SK-N-SH (cell line): ENCODE results near the gene FAM47E. TPM values are rescaled to one million over a fixed set of nuclear protein-coding genes. Genes with fewer than 3 reads are reported as not detected.
A peak's percentile ranks its signal among the peaks of the same experiment; 100 is the strongest.

Experiments used
- CTCF ChIA-PET: fragments of 300-600, 350-600 bp; formaldehyde crosslinking; extraction: SDS; loops from one replicate; lab custom pipeline; 2021; lab: Yijun Ruan, JAX
- POLR2A ChIA-PET: fragments of 350-600 bp; sonication (Branson Sonifier 250); formaldehyde crosslinking; extraction: SDS; loops from one replicate; lab custom pipeline; 2020; ENCODE audit warnings: antibody characterized with exemption, inconsistent platforms; lab: Yijun Ruan, JAX
- DNase-seq: peaks from one replicate; pipeline ENCODE4 v3.0.0; 2012
- H2AFZ ChIP-seq: fragments of 200-600 bp; sonication (generic); 2 replicates; pipeline ENCODE4 v1.8.1; 2016; ENCODE audit warnings: antibody characterized with exemption, mild to moderate bottlenecking, low read depth
- H3F3A ChIP-seq: fragments of 200-600 bp; sonication (generic); replicated peaks from 2 replicates; pipeline ENCODE3; 2016; ENCODE audit warnings: antibody characterized with exemption, mild to moderate bottlenecking; ENCODE audit not compliant: insufficient read depth
- H3K27ac ChIP-seq, 2 experiments: fragments of 200-500 bp in 1 of 2; fragments of 200-600 bp in 1 of 2; sonication (Bioruptor generic) in 1 of 2; sonication (generic), shearing (Covaris generic) in 1 of 2; 2 replicates each; pipeline versions ENCODE4 v1.5.1 to v1.6.1; 2014 to 2016; ENCODE audit warnings: low read depth in 2 of 2, inconsistent platforms in 1 of 2, low read length in 1 of 2, mild to moderate bottlenecking in 1 of 2, mixed read lengths in 1 of 2
- H3K27me3 ChIP-seq: fragments of 200-600 bp; sonication (generic), shearing (Covaris generic); 2 replicates; pipeline ENCODE4 v1.6.1; 2016; ENCODE audit warnings: mixed run types; ENCODE audit not compliant: insufficient read depth
- H3K36me3 ChIP-seq, 2 experiments: fragments of 200-500 bp in 1 of 2; fragments of 200-600 bp in 1 of 2; sonication (Bioruptor generic) in 1 of 2; sonication (generic) in 1 of 2; replicated peaks in 1 of 2; 2 replicates each; pipeline versions ENCODE3 to v1.5.1; 2014 to 2016; ENCODE audit warnings: low read length in 1 of 2, mild to moderate bottlenecking in 1 of 2; ENCODE audit not compliant: insufficient read depth in 2 of 2, control insufficient read depth in 1 of 2
- H3K4me1 ChIP-seq, 2 experiments: fragments of 200-500 bp in 1 of 2; fragments of 200-600 bp in 1 of 2; sonication (Bioruptor generic) in 1 of 2; sonication (generic), shearing (Covaris generic) in 1 of 2; 2 replicates each; pipeline versions ENCODE4 v1.5.1 to v1.6.1; 2014 to 2016; ENCODE audit warnings: low read depth in 1 of 2, low read length in 1 of 2, mixed run types in 1 of 2; ENCODE audit not compliant: insufficient read depth in 2 of 2, control insufficient read depth in 1 of 2
- H3K4me2 ChIP-seq: fragments of 200-600 bp; sonication (generic), shearing (Covaris generic); 2 replicates; pipeline ENCODE4 v1.6.1; 2017; ENCODE audit warnings: mixed run types
- H3K4me3 ChIP-seq, 2 experiments: fragments of 200-500 bp in 1 of 2; fragments of 200-600 bp in 1 of 2; sonication (Bioruptor generic) in 1 of 2; sonication (generic), shearing (Covaris generic) in 1 of 2; 2 replicates each; pipeline versions ENCODE4 v1.5.1 to v1.8.1; 2014 to 2016; ENCODE audit warnings: low read depth in 2 of 2, inconsistent platforms in 1 of 2, low read length in 1 of 2, mild to moderate bottlenecking in 1 of 2, mixed read lengths in 1 of 2, moderate library complexity in 1 of 2
- H3K79me2 ChIP-seq: fragments of 200-600 bp; sonication (generic); 2 replicates; pipeline ENCODE4 v1.8.1; 2017; ENCODE audit warnings: mild to moderate bottlenecking; ENCODE audit not compliant: insufficient read depth
- H3K9ac ChIP-seq: fragments of 200-600 bp; sonication (generic); 2 replicates; pipeline ENCODE4 v1.6.1; 2017; ENCODE audit warnings: mixed run types
- H3K9me2 ChIP-seq: fragments of 200-600 bp; sonication (generic); 2 replicates; pipeline ENCODE4 v1.6.1; 2017; ENCODE audit warnings: mixed run types
- H3K9me3 ChIP-seq: fragments of 200-600 bp; sonication (generic); 2 replicates; pipeline ENCODE4 v1.6.1; 2017; ENCODE audit warnings: mixed run types, mild to moderate bottlenecking, moderate library complexity
- H4K20me1 ChIP-seq: fragments of 200-600 bp; sonication (generic); 2 replicates; pipeline ENCODE4 v1.6.1; 2017; ENCODE audit warnings: mild to moderate bottlenecking, mixed run types; ENCODE audit not compliant: insufficient read depth
- CHD2 ChIP-seq: fragments of 150-350 bp; IDR thresholded peaks from 2 replicates; pipeline ENCODE4 v1.6.1; 2018; ENCODE audit warnings: low read length; ENCODE audit not compliant: partially characterized antibody
- ELF1 ChIP-seq: IDR thresholded peaks from 2 replicates; pipeline ENCODE4 v1.4.0; 2012
- FOXJ3 ChIP-seq: sonication (generic); formaldehyde crosslinking; IDR thresholded peaks from 2 replicates; pipeline ENCODE4 v1.5.1; 2020; ENCODE audit warnings: mild to moderate bottlenecking, missing genetic modification reagents
- FOXM1 ChIP-seq: IDR thresholded peaks from 2 replicates; pipeline ENCODE4 v1.4.0; 2012; ENCODE audit warnings: low read depth, mild to moderate bottlenecking
- GABPA ChIP-seq: IDR thresholded peaks from 2 replicates; pipeline ENCODE4 v1.4.0; 2012; ENCODE audit warnings: low read depth, mild to moderate bottlenecking
- GATA2 ChIP-seq: sonication (generic); formaldehyde crosslinking; IDR thresholded peaks from 2 replicates; pipeline ENCODE4 v1.5.0; 2020; ENCODE audit warnings: mild to moderate bottlenecking, missing genetic modification reagents
- MXI1 ChIP-seq: IDR thresholded peaks from 2 replicates; pipeline ENCODE4 v1.6.1; 2012; ENCODE audit warnings: mild to moderate bottlenecking, low read depth, low read length, improper control_type of control experiment
- NFIC ChIP-seq: IDR thresholded peaks from 2 replicates; pipeline ENCODE4 v1.4.0; 2012; ENCODE audit warnings: borderline replicate concordance
- NRF1 ChIP-seq: IDR thresholded peaks from 2 replicates; pipeline ENCODE4 v1.6.1; 2012; ENCODE audit warnings: low read depth, mild to moderate bottlenecking, low read length
- PBX3 ChIP-seq: IDR thresholded peaks from 2 replicates; pipeline ENCODE4; 2012
- RAD21 ChIP-seq: IDR thresholded peaks from 2 replicates; pipeline ENCODE4 v1.6.1; 2012; ENCODE audit warnings: mild to moderate bottlenecking, low read length
- RCOR1 ChIP-seq: fragments of 150-350 bp; IDR thresholded peaks from 2 replicates; pipeline ENCODE4 v1.6.1; 2017; ENCODE audit warnings: antibody characterized with exemption, low read length
- REST ChIP-seq: IDR thresholded peaks from 2 replicates; pipeline ENCODE4 v1.6.1; 2012; ENCODE audit warnings: mild to moderate bottlenecking, low read depth, low read length, moderate library complexity
- RFX5 ChIP-seq: IDR thresholded peaks from 2 replicates; pipeline ENCODE4 v1.6.1; 2012; ENCODE audit warnings: mild to moderate bottlenecking, improper control_type of control experiment, low read length
- RXRA ChIP-seq: IDR thresholded peaks from 2 replicates; pipeline ENCODE4 v1.4.0; 2012; ENCODE audit warnings: low read depth, mild to moderate bottlenecking, borderline replicate concordance
- SIN3A ChIP-seq: IDR thresholded peaks from 2 replicates; pipeline ENCODE4 v1.6.1; 2012; ENCODE audit warnings: low read depth, mild to moderate bottlenecking, low read length, moderate library complexity, borderline replicate concordance
- SMC3 ChIP-seq: IDR thresholded peaks from 2 replicates; pipeline ENCODE4 v1.6.1; 2012; ENCODE audit warnings: low read depth, low read length, improper control_type of control experiment
- TAF1 ChIP-seq: IDR thresholded peaks from 2 replicates; pipeline ENCODE4 v1.6.1; 2012; ENCODE audit warnings: low read depth, mild to moderate bottlenecking, low read length, moderate library complexity, borderline replicate concordance
- USF2 ChIP-seq: fragments of 150-350 bp; IDR thresholded peaks from 2 replicates; pipeline ENCODE4 v1.6.1; 2017; ENCODE audit warnings: antibody characterized with exemption, low read length, low read depth, borderline replicate concordance
- YY1 ChIP-seq: IDR thresholded peaks from 2 replicates; pipeline ENCODE4 v1.4.0; 2012; ENCODE audit warnings: low read depth, mild to moderate bottlenecking
- polyA plus RNA-seq, 3 experiments: library from polyadenylated mRNA; depleted of rRNA; stranded (reverse); fragments of >200 nt; gene quantifications; 2 replicates each; pipeline ENCODE4 v1.2.3, GENCODE V29; 2012
- TF ChIP-seq, protein P1 (sequence below): IDR thresholded peaks from 2 replicates; pipeline ENCODE4 v1.4.0; 2012; ENCODE audit warnings: low read depth, borderline replicate concordance
- TF ChIP-seq, protein P2 (sequence below): fragments of 150-350 bp; IDR thresholded peaks from 2 replicates; pipeline ENCODE4 v1.6.1; 2016; ENCODE audit warnings: mild to moderate bottlenecking, low read depth, low read length

The FAM47E gene
- polyA plus RNA-seq, 1 of the 3 experiments (the other 2 are of a cell fraction): 1.8 TPM

DNA sequence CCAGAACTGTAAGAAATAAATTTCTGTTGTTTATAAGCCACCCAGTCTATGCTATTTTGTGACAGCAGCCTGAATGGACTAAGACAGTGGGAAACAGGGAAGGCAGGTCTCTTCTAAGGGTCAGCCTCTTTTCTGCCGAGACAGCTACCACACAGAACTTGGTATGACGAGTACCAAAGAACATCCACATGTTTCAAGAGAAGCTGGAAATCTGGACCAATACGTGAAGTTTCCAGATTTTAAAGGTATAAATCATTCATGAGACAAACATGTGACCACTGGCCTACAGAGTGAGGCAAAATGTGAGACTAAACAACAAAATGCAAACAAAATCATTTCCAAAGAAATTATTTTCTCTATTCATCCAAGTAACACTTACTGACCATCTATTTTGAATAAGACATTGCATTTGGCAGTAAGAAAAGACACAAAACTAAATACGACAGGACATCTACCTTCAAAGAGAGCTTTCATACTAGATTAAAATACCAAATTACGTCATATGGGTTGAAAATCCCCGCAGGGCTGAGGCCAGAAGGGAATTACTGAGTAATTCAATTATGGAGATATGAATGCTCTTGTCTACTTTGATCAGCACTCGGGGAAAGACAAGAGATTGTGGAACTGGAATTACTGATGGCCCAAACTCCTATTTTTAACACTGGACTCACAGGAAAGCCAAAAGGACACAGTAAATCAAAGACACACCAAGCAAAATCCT lies 45.1 kb upstream of the FAM47E start (continued):
- TF ChIP-seq FOXM1: no peak
- TF ChIP-seq, protein P1, sequence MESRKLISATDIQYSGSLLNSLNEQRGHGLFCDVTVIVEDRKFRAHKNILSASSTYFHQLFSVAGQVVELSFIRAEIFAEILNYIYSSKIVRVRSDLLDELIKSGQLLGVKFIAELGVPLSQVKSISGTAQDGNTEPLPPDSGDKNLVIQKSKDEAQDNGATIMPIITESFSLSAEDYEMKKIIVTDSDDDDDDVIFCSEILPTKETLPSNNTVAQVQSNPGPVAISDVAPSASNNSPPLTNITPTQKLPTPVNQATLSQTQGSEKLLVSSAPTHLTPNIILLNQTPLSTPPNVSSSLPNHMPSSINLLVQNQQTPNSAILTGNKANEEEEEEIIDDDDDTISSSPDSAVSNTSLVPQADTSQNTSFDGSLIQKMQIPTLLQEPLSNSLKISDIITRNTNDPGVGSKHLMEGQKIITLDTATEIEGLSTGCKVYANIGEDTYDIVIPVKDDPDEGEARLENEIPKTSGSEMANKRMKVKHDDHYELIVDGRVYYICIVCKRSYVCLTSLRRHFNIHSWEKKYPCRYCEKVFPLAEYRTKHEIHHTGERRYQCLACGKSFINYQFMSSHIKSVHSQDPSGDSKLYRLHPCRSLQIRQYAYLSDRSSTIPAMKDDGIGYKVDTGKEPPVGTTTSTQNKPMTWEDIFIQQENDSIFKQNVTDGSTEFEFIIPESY: 0 out of 2 replicates have a peak, but pooled peaks have one; percentile 24
- TF ChIP-seq RCOR1: peak; percentile 46; the same call in 1 of the 2 replicates
- no peak for TF ChIP-seq MXI1
- no peak for TF ChIP-seq RAD21
- no peak for TF ChIP-seq SIN3A

GRCh38 chr4:76207549-76207948 lies 44.0 kb upstream of the FAM47E start:
- Histone ChIP-seq H3K4me3 (no peak overlapping the region), H3K4me2 (peak overlapping the region; percentile 87)
- TF ChIP-seq RFX5 (no peak), MXI1 (no peak), SMC3 (no peak), ELF1 (no peak), REST (no peak), TAF1 (no peak), PBX3 (no peak), RXRA (no peak), GATA2 (CRISPR knock-in tag) (no peak), GABPA (no peak), FOXJ3 (no peak), YY1 (no peak), NFIC (no peak), USF2 (no peak), FOXM1 (no peak), CHD2 (no peak), NRF1 (no peak)
- TF ChIP-seq, protein P2, sequence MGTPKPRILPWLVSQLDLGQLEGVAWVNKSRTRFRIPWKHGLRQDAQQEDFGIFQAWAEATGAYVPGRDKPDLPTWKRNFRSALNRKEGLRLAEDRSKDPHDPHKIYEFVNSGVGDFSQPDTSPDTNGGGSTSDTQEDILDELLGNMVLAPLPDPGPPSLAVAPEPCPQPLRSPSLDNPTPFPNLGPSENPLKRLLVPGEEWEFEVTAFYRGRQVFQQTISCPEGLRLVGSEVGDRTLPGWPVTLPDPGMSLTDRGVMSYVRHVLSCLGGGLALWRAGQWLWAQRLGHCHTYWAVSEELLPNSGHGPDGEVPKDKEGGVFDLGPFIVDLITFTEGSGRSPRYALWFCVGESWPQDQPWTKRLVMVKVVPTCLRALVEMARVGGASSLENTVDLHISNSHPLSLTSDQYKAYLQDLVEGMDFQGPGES: no peak

More at GRCh38 chr4:76207549-76207948, 44.0 kb upstream of the FAM47E start:
- H3K27ac ChIP-seq: peak overlapping the region; percentile 91 to 96
- no peak overlapping the region; the same call in 1 of the 2 replicates for H3K9ac ChIP-seq
- POLR2A ChIA-PET: interaction anchor here (1.4 kb wide), 1 partner anchor 9 kb away, joined by 5 read pairs; no protein-coding TSS in a partner anchor
- H3F3A ChIP-seq: peaks cover 42% of the 10 kb centered on the region
- peaks cover 25 to 49% of the 10 kb centered on the region in 2 experiments; a peak in 3 of 4 replicates for H3K4me1 ChIP-seq
- H2AFZ ChIP-seq: no peak overlapping the region
- H3K9me3 ChIP-seq: no peaks in the 10 kb centered on the region
- peaks cover 44% of the 10 kb centered on the region for H4K20me1 ChIP-seq
- peaks cover 96% of the 10 kb centered on the region for H3K79me2 ChIP-seq
- H3K27me3 ChIP-seq: no peaks in the 10 kb centered on the region
- no peaks in the 10 kb centered on the region for H3K36me3 ChIP-seq
- no peaks in the 10 kb centered on the region for H3K9me2 ChIP-seq
- DNase-seq: no peak
- CTCF ChIA-PET: interaction anchor here (2.5 to 2.6 kb wide), 2 partner anchors 28 to 170 kb away, joined by 10 to 21 read pairs; no protein-coding TSS in a partner anchor
